K562 (cell line): ENCODE results near the gene MYADML2. TPM values are rescaled to one million over a fixed set of nuclear protein-coding genes. Genes with fewer than 3 reads are reported as not detected.

ENCODE experiments used
- ARID1B ChIP-seq: fragments of 450-650 bp; IDR thresholded peaks from 2 replicates; pipeline ENCODE4 v1.6.1; 2016; ENCODE audit warnings: antibody characterized with exemption, mild to moderate bottlenecking, inconsistent platforms
- ELF2 ChIP-seq: fragments of 250-450 bp; sonication (Bioruptor Pico); IDR thresholded peaks from 2 replicates; pipeline ENCODE4 v1.5.0; 2021; ENCODE audit warnings: mild to moderate bottlenecking
- FOXP1 ChIP-seq: sonication (generic); formaldehyde crosslinking; IDR thresholded peaks from 2 replicates; pipeline ENCODE4 v1.8.0; 2022; ENCODE audit warnings: mild to moderate bottlenecking, missing genetic modification reagents
- KLF1 ChIP-seq: fragments of 450-650 bp; IDR thresholded peaks from 2 replicates; pipeline ENCODE4 v1.6.1; 2016; ENCODE audit warnings: missing genetic modification characterization, missing compliant biosample characterization
- LEF1 ChIP-seq: fragments of 450-650 bp; IDR thresholded peaks from 2 replicates; pipeline ENCODE4 v1.6.1; 2016; ENCODE audit warnings: mild to moderate bottlenecking
- MAFG ChIP-seq: fragments of 450-650 bp; conservative IDR thresholded peaks from 2 replicates; pipeline ENCODE4 v1.6.1; 2016; ENCODE audit warnings: missing genetic modification characterization, missing compliant biosample characterization
- MXI1 ChIP-seq: IDR thresholded peaks from 2 replicates; pipeline ENCODE4 v1.6.1; 2011; ENCODE audit warnings: low read depth, mild to moderate bottlenecking, improper control_type of control experiment, low read length
- NR4A1 ChIP-seq, 2 experiments: fragments of 250-450 bp in 1 of 2; fragments of 450-650 bp in 1 of 2; sonication (Bioruptor Pico) in 1 of 2; IDR thresholded peaks; 2 replicates each; pipeline versions ENCODE4 v1.4.0 to v1.6.1; 2016 to 2020; ENCODE audit warnings: mild to moderate bottlenecking in 2 of 2, missing compliant biosample characterization in 1 of 2, missing genetic modification characterization in 1 of 2, moderate library complexity in 1 of 2
- RCOR1 ChIP-seq, 2 experiments: IDR thresholded peaks; 2 replicates each; pipeline ENCODE4 v1.6.1; 2012; ENCODE audit warnings: low read depth in 2 of 2, low read length in 2 of 2, borderline replicate concordance in 1 of 2, improper control_type of control experiment in 1 of 2
- RERE ChIP-seq: sonication (generic); formaldehyde crosslinking; IDR thresholded peaks from 2 replicates; pipeline ENCODE4 v1.8.0; 2023; ENCODE audit warnings: missing genetic modification reagents, mild to moderate bottlenecking, borderline replicate concordance
- SETDB1 ChIP-seq: IDR thresholded peaks from one replicate; pipeline ENCODE4 v1.6.1; 2012; ENCODE audit warnings: low read length, control low read depth, inconsistent platforms
- SIN3A ChIP-seq, 2 experiments: fragments of 150-350 bp in 1 of 2; IDR thresholded peaks; 2 replicates each; pipeline ENCODE4 v1.6.1; 2011 to 2016; ENCODE audit warnings: borderline replicate concordance in 2 of 2, low read depth in 2 of 2, low read length in 2 of 2, mild to moderate bottlenecking in 2 of 2, moderate library complexity in 2 of 2; ENCODE audit not compliant: control insufficient read depth in 1 of 2
- TBP ChIP-seq: optimal IDR thresholded peaks from 2 replicates; pipeline ENCODE3; 2011; ENCODE audit warnings: low read depth, low read length, improper control_type of control experiment
- TEAD4 ChIP-seq, 2 experiments: sonication (generic) in 1 of 2; formaldehyde crosslinking in 1 of 2; IDR thresholded peaks; 2 replicates each; pipeline versions ENCODE4 v1.6.1 to v1.8.0; 2012 to 2022; ENCODE audit warnings: borderline replicate concordance in 1 of 2, inconsistent platforms in 1 of 2, low read length in 1 of 2, mild to moderate bottlenecking in 1 of 2, missing genetic modification reagents in 1 of 2
- TRIM24 ChIP-seq, 2 experiments: fragments of 450-650 bp; IDR thresholded peaks; 2 replicates each; pipeline ENCODE4 v1.6.1; 2016
- USF2 ChIP-seq: sonication (generic); formaldehyde crosslinking; IDR thresholded peaks from 2 replicates; pipeline ENCODE4 v1.5.0; 2020; ENCODE audit warnings: missing genetic modification reagents
- ZC3H8 ChIP-seq: fragments of 450-650 bp; IDR thresholded peaks from 2 replicates; pipeline ENCODE4 v1.6.1; 2017
- ZNF316 ChIP-seq: fragments of 450-650 bp; IDR thresholded peaks from 2 replicates; pipeline ENCODE4 v1.6.1; 2016
- ZNF347 ChIP-seq: fragments of 450-650 bp; formaldehyde crosslinking; IDR thresholded peaks from 2 replicates; pipeline ENCODE4 v1.4.0; 2020; ENCODE audit warnings: low read depth, mild to moderate bottlenecking, moderate library complexity
- polyA plus RNA-seq, 8 experiments: library from polyadenylated mRNA; depleted of rRNA in 4 of 8; stranded (reverse) in 5 of 8; unstranded in 3 of 8; fragments of >200 nt; fragmentation: Nextera tagmentation in 2 of 8; fragmentation: Illumina TruSeq in 1 of 8; extraction: Ambion mirVana in 2 of 8; extraction: Trizol in 1 of 8; gene quantifications; 2 replicates each; pipeline versions ENCODE4 v1.2.1 to v1.2.3, GENCODE V29; 2011 to 2014; ENCODE audit warnings: inconsistent platforms in 1 of 8, missing spikeins in 1 of 8
- total RNA-seq, 7 experiments: library from RNA; depleted of rRNA in 6 of 7; stranded (reverse); fragments of >200 nt in 6 of 7; fragmentation: Illumina TruSeq in 2 of 7; extraction: Trizol in 2 of 7; gene quantifications; 2 replicates each; pipeline versions ENCODE4 v1.2.1 to v1.2.3, GENCODE V29; 2011 to 2021; ENCODE audit warnings: low replicate concordance in 1 of 7
- TF ChIP-seq, protein P1 (sequence below): fragments of 450-650 bp; formaldehyde crosslinking; IDR thresholded peaks from 2 replicates; pipeline ENCODE4 v1.4.0; 2020; ENCODE audit warnings: mild to moderate bottlenecking, moderate library complexity

The MYADML2 gene
- total and polyA plus RNA-seq, 9 of the 15 experiments (the other 6 are each of a cell fraction or from before 2014, with no cell fraction given): not detected

DNA sequence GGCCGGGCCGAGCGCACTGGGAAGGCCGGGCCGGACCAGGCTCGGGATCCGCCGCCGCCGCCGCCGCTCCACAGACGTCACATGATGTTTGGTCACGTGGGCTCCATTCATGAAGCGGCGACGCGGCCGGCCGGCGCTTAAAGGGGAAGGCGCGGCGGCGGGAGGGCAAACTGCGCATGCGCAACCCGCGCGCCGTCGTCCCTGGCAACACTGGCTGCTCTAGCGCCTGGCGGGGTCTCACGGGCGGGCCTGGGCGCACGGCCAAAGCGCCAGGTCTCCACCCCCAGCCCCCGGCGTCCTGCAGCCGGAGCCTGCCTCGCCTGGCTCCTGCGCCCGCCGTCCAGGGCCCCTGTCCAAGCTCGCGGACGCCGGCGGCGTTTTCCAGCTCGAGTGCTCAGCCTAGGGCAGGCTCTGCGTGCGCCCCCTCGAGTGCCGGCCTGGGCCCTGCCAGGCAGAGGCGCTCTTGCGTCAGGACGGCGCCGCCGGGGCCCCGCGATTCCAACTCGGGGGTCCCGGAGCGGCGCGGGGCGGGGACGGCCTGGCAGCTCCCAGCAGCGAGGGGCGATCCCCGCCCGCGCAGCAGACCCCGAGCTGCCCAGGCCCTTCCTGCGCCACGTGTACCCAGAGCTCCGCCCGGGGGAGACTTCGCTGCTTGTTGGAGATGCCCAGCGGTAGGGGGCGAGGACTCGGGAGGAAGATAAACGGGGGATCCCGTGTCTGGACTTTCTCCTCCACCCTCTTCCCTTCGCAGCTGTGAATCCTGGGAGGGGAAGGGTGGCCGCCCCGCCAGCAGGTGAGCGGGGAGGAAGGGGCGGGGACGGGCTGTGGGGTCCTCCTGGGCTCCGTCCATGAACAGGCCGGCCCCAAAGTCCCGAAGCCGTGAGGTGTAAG is 19.1 kb downstream of the MYADML2 start, which contains the start of gene MAFG (continued):
- TF ChIP-seq RERE (CRISPR knock-in tag) (no peak), SETDB1 (no peak), ZNF316 (no peak), LEF1 (no peak), KLF1 (peak; percentile 62; the same call in 1 of the 2 replicates), ZNF347 (no peak), FOXP1 (CRISPR knock-in tag) (peak; percentile 28; the same call in 1 of the 2 replicates), TBP (peak; percentile 54), MXI1 (peak; percentile 73), ELF2 (no peak), ZC3H8 (no peak), NR4A1 (CRISPR knock-in tag; IDR thresholded peaks at IDR 0.05) (no peak), NR4A1 (tag; IDR thresholded peaks at IDR 0.05) (0 out of 2 replicates have a peak, but pooled peaks have one; percentile 53), MAFG (no peak), ARID1B (no peak), SIN3A (IDR thresholded peaks at IDR 0.05; ENCODE audit: borderline replicate concordance in 2 of 2, control insufficient read depth in 1 of 2, low read depth in 2 of 2, low read length in 2 of 2) (peak; percentile 55 to 61; a peak in 2 of 4 replicates), RCOR1 (IDR thresholded peaks at IDR 0.05; ENCODE audit: borderline replicate concordance in 1 of 2, low read depth in 2 of 2, low read length in 2 of 2) (peak in 1 of 2 experiments; percentile 25; a peak in 1 of 4 replicates), TEAD4 (IDR thresholded peaks at IDR 0.05; ENCODE audit: low read length) (no peak), TEAD4 (CRISPR knock-in tag; IDR thresholded peaks at IDR 0.05; ENCODE audit: borderline replicate concordance) (no peak), USF2 (peak; percentile 98), TRIM24 (IDR thresholded peaks at IDR 0.05) (peak in 1 of 2 experiments; percentile 91; a peak in 2 of 4 replicates)
- TF ChIP-seq, protein P1, sequence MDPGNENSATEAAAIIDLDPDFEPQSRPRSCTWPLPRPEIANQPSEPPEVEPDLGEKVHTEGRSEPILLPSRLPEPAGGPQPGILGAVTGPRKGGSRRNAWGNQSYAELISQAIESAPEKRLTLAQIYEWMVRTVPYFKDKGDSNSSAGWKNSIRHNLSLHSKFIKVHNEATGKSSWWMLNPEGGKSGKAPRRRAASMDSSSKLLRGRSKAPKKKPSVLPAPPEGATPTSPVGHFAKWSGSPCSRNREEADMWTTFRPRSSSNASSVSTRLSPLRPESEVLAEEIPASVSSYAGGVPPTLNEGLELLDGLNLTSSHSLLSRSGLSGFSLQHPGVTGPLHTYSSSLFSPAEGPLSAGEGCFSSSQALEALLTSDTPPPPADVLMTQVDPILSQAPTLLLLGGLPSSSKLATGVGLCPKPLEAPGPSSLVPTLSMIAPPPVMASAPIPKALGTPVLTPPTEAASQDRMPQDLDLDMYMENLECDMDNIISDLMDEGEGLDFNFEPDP (CRISPR knock-in tag): no peak
